G401 (cell line): Measurements from ENCODE around the gene PERCC1. TPM values are rescaled to one million over a fixed set of nuclear protein-coding genes. Genes with fewer than 3 reads are reported as not detected.

Experiments
- DNase-seq: peaks from one replicate; pipeline ENCODE4 v3.0.0-alpha.2; 2015; ENCODE audit warnings: low spot score
- in situ Hi-C: cut with HindIII; loops from 2 replicates; pipeline ENCODE4 v1.10.0; 2016; ENCODE audit warnings: low sequenced_read_pairs, mixed read lengths
- total RNA-seq: library from RNA; depleted of rRNA; stranded (reverse); fragments of >200 nt; shearing (Covaris generic); gene quantifications from 2 replicates; pipeline ENCODE4 v1.2.3, GENCODE V29; 2014

Gene PERCC1
- total RNA-seq, 1 experiment from 2014 or later = not detected

GRCh38 chr16:1444730-1445517, 14.0 kb downstream of the PERCC1 start:
- DNase-seq = no peak
- in situ Hi-C loops = no loop called here

- in situ Hi-C loops = no loop called here
- no peak for DNase-seq
Measured at GRCh38 chr16:1445518-1446203, 14.8 kb downstream of the PERCC1 start.

- no peak for DNase-seq
- in situ Hi-C loops = no loop called here
Measured at GRCh38 chr16:1446296-1447080, 15.6 kb downstream of the PERCC1 start.

- in situ Hi-C loops = no loop called here
- no peak for DNase-seq
Measured at GRCh38 chr16:1447965-1448364, 17.1 kb downstream of the PERCC1 start.

GRCh38 chr16:1448536-1449116, 17.7 kb downstream of the PERCC1 start:
- no peak for DNase-seq
- in situ Hi-C loops = no loop called here

- DNase-seq = no peak
- in situ Hi-C loops = no loop called here
Measured at GRCh38 chr16:1449201-1449788, 18.4 kb downstream of the PERCC1 start.

GRCh38 chr16:1450218-1450617, 19.3 kb downstream of the PERCC1 start:
- in situ Hi-C loops = no loop called here
- DNase-seq = no peak

GRCh38 chr16:1450841-1451240, 20.0 kb downstream of the PERCC1 start:
- in situ Hi-C loops = no loop called here
- no peak for DNase-seq

- in situ Hi-C loops = no loop called here
Measured at GRCh38 chr16:1451702-1452392, 21.0 kb downstream of the PERCC1 start.

GRCh38 chr16:1452530-1452929, 21.7 kb downstream of the PERCC1 start:
- in situ Hi-C loops = no loop called here
- DNase-seq = no peak

More at GRCh38 chr16:1451702-1452392, 21.0 kb downstream of the PERCC1 start:
- no peak for DNase-seq

- in situ Hi-C loops = no loop called here
- no peak for DNase-seq
Measured at GRCh38 chr16:1453316-1453715, 22.4 kb downstream of the PERCC1 start.

- DNase-seq = no peak
- in situ Hi-C loops = no loop called here
Measured at GRCh38 chr16:1454561-1454960, 23.7 kb downstream of the PERCC1 start.

GRCh38 chr16:1455190-1456171, 24.6 kb downstream of the PERCC1 start:
- no peak for DNase-seq
- in situ Hi-C loops = no loop called here

GRCh38 chr16:1456951-1457350, 26.1 kb downstream of the PERCC1 start:
- no peak for DNase-seq
- in situ Hi-C loops = no loop called here

- in situ Hi-C loops = no loop called here
- DNase-seq = no peak
Measured at GRCh38 chr16:1457489-1458245, 26.8 kb downstream of the PERCC1 start.

- in situ Hi-C loops = no loop called here
- no peak for DNase-seq
Measured at GRCh38 chr16:1458336-1458976, 27.6 kb downstream of the PERCC1 start.

GRCh38 chr16:1458977-1459341, 28.1 kb downstream of the PERCC1 start:
- DNase-seq = no peak

More at GRCh38 chr16:1458977-1459341, 28.1 kb downstream of the PERCC1 start:
- in situ Hi-C loops = no loop called here
